Measurements from ENCODE around the gene PRR33. TPM values are rescaled to one million over a fixed set of nuclear protein-coding genes. Genes with fewer than 3 reads are reported as not detected.

PRR33 gene
- total RNA-seq, 6 experiments from 2014 or later: not detected

GRCh38 chr11:1893581-1894359, 2.1 kb upstream of the PRR33 start:
- H3K27me3 ChIP-seq: no peaks in the 10 kb centered on the region
- TF ChIP-seq CTCF (IDR thresholded peaks at IDR 0.05): no peak
- no peak for TF ChIP-seq POLR2A (IDR thresholded peaks at IDR 0.05)
- no peak overlapping the region for H3K27ac ChIP-seq
- DNase-seq: peak in 1 of 3 donors; percentile 34
- intact Hi-C loops (cut with DNase I): loop anchor here (1.0 to 10.0 kb wide), 2 partner anchors 23 to 51 kb away; partner anchors contain the start of gene MRPL23 (in 1 of the 2)
- no peaks in the 10 kb centered on the region for H3K9me3 ChIP-seq
- H3K4me1 ChIP-seq: no peaks in the 10 kb centered on the region
- ATAC-seq: no peak
- WGBS (ENCODE audit: insufficient coverage, low coverage, low lambda C conversion rate, missing lambda C conversion rate): 69% methylated on average over 3 of the region's 5 CpGs
- no peaks in the 10 kb centered on the region for H3K36me3 ChIP-seq
- H3K4me3 ChIP-seq: no peak overlapping the region

GRCh38 chr11:1892558-1892957, 863 bp upstream of the PRR33 start:
- no peaks in the 10 kb centered on the region for H3K27me3 ChIP-seq
- H3K9me3 ChIP-seq: no peaks in the 10 kb centered on the region
- H3K4me1 ChIP-seq: no peaks in the 10 kb centered on the region
- H3K27ac ChIP-seq: no peak overlapping the region
- 47% methylated on average over 5 of the region's 5 CpGs for WGBS (ENCODE audit: insufficient coverage, low coverage, low lambda C conversion rate, missing lambda C conversion rate)
- H3K36me3 ChIP-seq: no peaks in the 10 kb centered on the region
- ATAC-seq (no peak), DNase-seq (no peak)
- H3K4me3 ChIP-seq: no peak overlapping the region
- no peak for TF ChIP-seq CTCF (IDR thresholded peaks at IDR 0.05)
- no peak for TF ChIP-seq POLR2A (IDR thresholded peaks at IDR 0.05)
- intact Hi-C loops (cut with DNase I): loop anchor here in 1 of 2 donors (10.0 kb wide), 1 partner anchor 52 kb away; the partner anchor contains the start of gene MRPL23

GRCh38 chr11:1892116-1892515, 421 bp upstream of the PRR33 start:
- WGBS (ENCODE audit: insufficient coverage, low coverage, low lambda C conversion rate, missing lambda C conversion rate): no CpG with 5 or more reads among the region's 7 CpGs
- intact Hi-C loops (cut with DNase I): loop anchor here in 1 of 2 donors (10.0 kb wide), 1 partner anchor 53 kb away; the partner anchor contains the start of gene MRPL23
- TF ChIP-seq CTCF (IDR thresholded peaks at IDR 0.05): no peak
- TF ChIP-seq POLR2A (IDR thresholded peaks at IDR 0.05): no peak
- H3K27me3 ChIP-seq: no peaks in the 10 kb centered on the region
- ATAC-seq (no peak), DNase-seq (peak in 1 of 3 donors; percentile 35)
- no peaks in the 10 kb centered on the region for H3K4me1 ChIP-seq
- H3K4me3 ChIP-seq: no peak overlapping the region
- H3K27ac ChIP-seq: no peak overlapping the region
- no peaks in the 10 kb centered on the region for H3K36me3 ChIP-seq
- no peaks in the 10 kb centered on the region for H3K9me3 ChIP-seq

- peak in 1 of 3 donors; percentile 45 for DNase-seq
- Histone ChIP-seq H3K4me3 (no peak overlapping the region), H3K4me1 (no peaks in the 10 kb centered on the region), H3K27ac (no peak overlapping the region), H3K27me3 (no peaks in the 10 kb centered on the region), H3K9me3 (no peaks in the 10 kb centered on the region), H3K36me3 (no peaks in the 10 kb centered on the region)
- intact Hi-C loops (cut with DNase I): loop anchor here in 1 of 2 donors (10.0 kb wide), 1 partner anchor 54 kb away; the partner anchor contains the start of gene MRPL23
- WGBS (ENCODE audit: insufficient coverage, low coverage, low lambda C conversion rate, missing lambda C conversion rate): no CpG with 5 or more reads among the region's 34 CpGs
- TF ChIP-seq POLR2A (IDR thresholded peaks at IDR 0.05) (no peak), CTCF (IDR thresholded peaks at IDR 0.05) (no peak)
- peak in 3 of 4 donors; percentile 4 to 18 (median 18) for ATAC-seq
Observed at GRCh38 chr11:1890856-1891830, 552 bp downstream of the PRR33 start.

All from right lobe of liver (tissue), 6 donors.